NB4 (cell line): ENCODE data around the gene ASAP2.

Experiments
- DNase-seq: peaks from one replicate; pipeline ENCODE4 v3.0.0; 2010; ENCODE audit warnings: low read depth
- H3K4me3 ChIP-seq: one replicate; pipeline ENCODE4 v1.5.1; 2011; ENCODE audit warnings: mild to moderate bottlenecking, low read depth, low read length, moderate library complexity
- MYC ChIP-seq: IDR thresholded peaks from 2 replicates; pipeline ENCODE4 v1.6.1; 2011; ENCODE audit warnings: low read depth, low read length
- POLR2A ChIP-seq: IDR thresholded peaks from 2 replicates; pipeline ENCODE4 v1.6.1; 2011; ENCODE audit warnings: mild to moderate bottlenecking; ENCODE audit not compliant: insufficient read length; ENCODE audit errors: extremely low read depth
- TF ChIP-seq, protein P1 (sequence below): IDR thresholded peaks from one replicate; pipeline ENCODE4 v1.5.1; 2012; ENCODE audit warnings: low read depth, low read length
- TF ChIP-seq, protein P2 (sequence below): IDR thresholded peaks from 2 replicates; pipeline ENCODE4 v1.6.1; 2011; ENCODE audit warnings: low read depth, low read length

Gene ASAP2

DNA sequence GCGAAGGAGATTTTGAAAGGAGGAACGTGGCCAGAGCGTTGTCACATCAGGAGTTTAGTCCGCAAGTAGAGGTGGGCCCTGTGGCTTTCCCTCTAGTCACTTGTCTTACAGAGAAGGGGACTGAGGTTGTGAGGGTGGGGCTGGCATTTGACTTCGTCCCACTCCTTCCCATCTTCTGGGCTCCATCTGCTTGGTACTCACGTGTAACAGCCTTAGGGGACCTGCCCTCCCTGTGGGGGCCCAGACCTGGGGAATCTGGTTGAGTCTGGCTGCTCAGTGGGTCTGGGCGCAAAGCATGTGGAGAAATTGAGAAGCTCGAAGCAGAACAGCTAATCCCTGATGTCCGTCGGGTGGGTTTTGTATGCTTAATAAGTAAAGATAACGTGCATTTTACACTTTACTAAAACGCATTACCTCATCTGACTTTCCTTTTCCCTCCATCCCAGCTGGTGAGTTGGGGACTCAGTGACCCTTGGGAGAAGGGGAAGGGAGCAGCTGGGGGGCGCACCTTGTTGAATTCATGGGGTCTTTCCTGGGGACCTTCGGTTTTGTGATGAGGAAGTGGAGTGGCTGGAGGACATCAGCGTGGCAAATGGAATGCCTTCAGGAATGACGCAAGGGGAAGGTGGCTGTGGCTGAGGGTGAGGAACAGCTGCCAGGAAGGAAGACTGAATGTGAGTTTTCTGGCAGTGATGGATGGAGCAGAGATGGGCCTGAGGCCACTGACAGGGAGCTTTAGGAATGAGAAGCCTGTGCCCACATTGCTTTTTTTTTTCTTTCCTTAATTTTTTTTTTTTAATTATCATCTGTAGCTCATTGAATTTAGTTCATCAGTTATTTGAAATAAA lies 44.8 kb downstream of the ASAP2 start:
- H3K4me3 ChIP-seq: no peak overlapping the region
- no peak for DNase-seq
- TF ChIP-seq MYC (no peak), POLR2A (no peak)
- TF ChIP-seq, protein P1, sequence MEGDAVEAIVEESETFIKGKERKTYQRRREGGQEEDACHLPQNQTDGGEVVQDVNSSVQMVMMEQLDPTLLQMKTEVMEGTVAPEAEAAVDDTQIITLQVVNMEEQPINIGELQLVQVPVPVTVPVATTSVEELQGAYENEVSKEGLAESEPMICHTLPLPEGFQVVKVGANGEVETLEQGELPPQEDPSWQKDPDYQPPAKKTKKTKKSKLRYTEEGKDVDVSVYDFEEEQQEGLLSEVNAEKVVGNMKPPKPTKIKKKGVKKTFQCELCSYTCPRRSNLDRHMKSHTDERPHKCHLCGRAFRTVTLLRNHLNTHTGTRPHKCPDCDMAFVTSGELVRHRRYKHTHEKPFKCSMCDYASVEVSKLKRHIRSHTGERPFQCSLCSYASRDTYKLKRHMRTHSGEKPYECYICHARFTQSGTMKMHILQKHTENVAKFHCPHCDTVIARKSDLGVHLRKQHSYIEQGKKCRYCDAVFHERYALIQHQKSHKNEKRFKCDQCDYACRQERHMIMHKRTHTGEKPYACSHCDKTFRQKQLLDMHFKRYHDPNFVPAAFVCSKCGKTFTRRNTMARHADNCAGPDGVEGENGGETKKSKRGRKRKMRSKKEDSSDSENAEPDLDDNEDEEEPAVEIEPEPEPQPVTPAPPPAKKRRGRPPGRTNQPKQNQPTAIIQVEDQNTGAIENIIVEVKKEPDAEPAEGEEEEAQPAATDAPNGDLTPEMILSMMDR: no peak
- TF ChIP-seq, protein P2, sequence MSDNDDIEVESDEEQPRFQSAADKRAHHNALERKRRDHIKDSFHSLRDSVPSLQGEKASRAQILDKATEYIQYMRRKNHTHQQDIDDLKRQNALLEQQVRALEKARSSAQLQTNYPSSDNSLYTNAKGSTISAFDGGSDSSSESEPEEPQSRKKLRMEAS: no peak

DNA sequence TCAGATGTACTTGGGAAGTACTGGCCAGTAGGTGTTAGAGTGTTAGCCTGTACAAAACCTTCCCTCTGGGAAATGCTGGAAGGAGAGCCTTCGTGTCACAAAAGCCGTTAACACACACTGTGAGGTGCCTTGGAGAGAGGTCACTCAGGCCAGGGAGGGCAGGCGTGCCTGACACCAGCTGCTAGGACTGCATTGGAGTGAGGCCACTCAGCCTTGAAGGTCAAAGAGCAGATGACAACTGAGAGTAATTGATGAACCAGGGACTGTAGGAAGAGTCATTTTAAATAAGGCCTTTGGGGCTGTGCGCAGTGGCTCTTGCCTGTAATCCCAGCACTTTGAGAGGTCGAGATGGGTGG lies 45.4 kb downstream of the ASAP2 start:
- no peak overlapping the region for H3K4me3 ChIP-seq
- no peak for DNase-seq
- TF ChIP-seq POLR2A (no peak), MYC (no peak)
- TF ChIP-seq, protein P1: no peak
- TF ChIP-seq, protein P2: no peak

GRCh38 chr2:9255416-9255815 lies 48.8 kb downstream of the ASAP2 start:
- TF ChIP-seq POLR2A (no peak), MYC (no peak)
- TF ChIP-seq, protein P1: no peak
- TF ChIP-seq, protein P2: no peak
- H3K4me3 ChIP-seq: no peak overlapping the region
- DNase-seq: no peak

DNA sequence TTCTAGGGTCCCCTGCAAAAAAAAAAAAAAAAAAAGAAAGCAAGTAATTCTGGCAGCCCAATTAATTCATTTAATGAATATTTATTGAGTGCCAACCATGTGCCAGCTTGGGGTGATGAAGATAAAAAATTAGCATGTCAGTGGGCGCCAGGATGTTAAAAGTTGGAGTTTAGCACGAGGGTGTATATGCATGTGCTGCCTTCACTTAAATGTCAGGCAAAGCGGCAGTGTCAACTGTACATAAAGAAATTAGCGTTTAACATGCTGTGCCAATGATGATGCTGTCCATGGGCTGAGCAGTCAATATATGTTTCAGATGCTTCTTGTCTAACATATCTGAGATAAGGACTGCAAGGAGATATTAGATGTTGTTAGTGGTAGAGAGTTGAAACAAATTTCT lies 49.5 kb downstream of the ASAP2 start:
- no peak overlapping the region for H3K4me3 ChIP-seq
- TF ChIP-seq MYC: no peak
- TF ChIP-seq, protein P1: no peak
- TF ChIP-seq POLR2A: no peak
- TF ChIP-seq, protein P2: no peak
- DNase-seq: no peak

- no peak overlapping the region for H3K4me3 ChIP-seq
- no peak for DNase-seq
- TF ChIP-seq, protein P1: no peak
- TF ChIP-seq, protein P2: no peak
- TF ChIP-seq POLR2A: no peak
- TF ChIP-seq MYC: no peak
Observed at GRCh38 chr2:9256570-9257043, 50.0 kb downstream of the ASAP2 start.
